SK-N-SH (cell line): ENCODE measurements around the gene C1orf159.

Source experiments
- EP300 ChIP-seq, 2 experiments: IDR thresholded peaks; 2 replicates each; pipeline versions ENCODE4 v1.4.0 to v1.6.1; 2012; ENCODE audit warnings: borderline replicate concordance in 1 of 2, low read depth in 1 of 2, low read length in 1 of 2
- EZH2phosphoT487 ChIP-seq: fragments of 200-600 bp; sonication (generic); IDR thresholded peaks from 2 replicates; pipeline ENCODE4 v1.6.1; 2017; ENCODE audit warnings: low read depth, mixed run types, mild to moderate bottlenecking, antibody characterized with exemption, moderate library complexity, borderline replicate concordance
- MXI1 ChIP-seq: IDR thresholded peaks from 2 replicates; pipeline ENCODE4 v1.6.1; 2012; ENCODE audit warnings: mild to moderate bottlenecking, low read depth, low read length, improper control_type of control experiment
- NFIC ChIP-seq: IDR thresholded peaks from 2 replicates; pipeline ENCODE4 v1.4.0; 2012; ENCODE audit warnings: borderline replicate concordance
- POLR2AphosphoS5 ChIP-seq: IDR thresholded peaks from 2 replicates; pipeline ENCODE4 v1.6.1; 2012; ENCODE audit warnings: low read depth, low read length
- TCF12 ChIP-seq: IDR thresholded peaks from 2 replicates; pipeline ENCODE4 v1.4.0; 2012
- YY1 ChIP-seq: IDR thresholded peaks from 2 replicates; pipeline ENCODE4 v1.4.0; 2012; ENCODE audit warnings: low read depth, mild to moderate bottlenecking
- TF ChIP-seq, protein P1 (sequence below): fragments of 200-600 bp; sonication (generic); IDR thresholded peaks from 2 replicates; pipeline ENCODE4 v1.6.1; 2017; ENCODE audit warnings: antibody characterized with exemption, mild to moderate bottlenecking, moderate library complexity
- TF ChIP-seq, protein P2 (sequence below): IDR thresholded peaks from 2 replicates; pipeline ENCODE4 v1.4.0; 2012; ENCODE audit warnings: low read depth
- TF ChIP-seq, protein P3 (sequence below): IDR thresholded peaks from 2 replicates; pipeline ENCODE4 v1.4.0; 2012; ENCODE audit warnings: low read depth, borderline replicate concordance
- TF ChIP-seq, protein P4 (sequence below): fragments of 150-350 bp; IDR thresholded peaks from 2 replicates; pipeline ENCODE4 v1.6.1; 2017; ENCODE audit warnings: antibody characterized with exemption, low read length, low read depth, borderline replicate concordance

DNA sequence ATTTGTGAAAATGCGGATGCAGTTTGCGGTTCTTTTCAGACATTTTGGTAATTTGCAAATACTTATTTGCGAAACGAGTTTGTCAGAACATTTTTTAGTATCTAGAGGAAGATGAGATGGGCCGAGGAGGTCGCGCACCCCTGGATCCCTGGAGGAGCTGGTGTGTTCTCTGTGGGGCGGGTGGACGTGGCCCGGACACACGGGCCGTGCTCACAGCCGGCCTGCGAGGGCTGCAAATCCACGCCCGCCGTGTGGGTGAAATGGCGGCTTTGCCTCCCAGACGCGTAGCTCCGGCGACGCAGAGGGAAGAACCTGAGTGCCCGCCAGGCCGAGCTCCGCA, 48.4 kb upstream of the C1orf159 start:
- TF ChIP-seq, protein P1, sequence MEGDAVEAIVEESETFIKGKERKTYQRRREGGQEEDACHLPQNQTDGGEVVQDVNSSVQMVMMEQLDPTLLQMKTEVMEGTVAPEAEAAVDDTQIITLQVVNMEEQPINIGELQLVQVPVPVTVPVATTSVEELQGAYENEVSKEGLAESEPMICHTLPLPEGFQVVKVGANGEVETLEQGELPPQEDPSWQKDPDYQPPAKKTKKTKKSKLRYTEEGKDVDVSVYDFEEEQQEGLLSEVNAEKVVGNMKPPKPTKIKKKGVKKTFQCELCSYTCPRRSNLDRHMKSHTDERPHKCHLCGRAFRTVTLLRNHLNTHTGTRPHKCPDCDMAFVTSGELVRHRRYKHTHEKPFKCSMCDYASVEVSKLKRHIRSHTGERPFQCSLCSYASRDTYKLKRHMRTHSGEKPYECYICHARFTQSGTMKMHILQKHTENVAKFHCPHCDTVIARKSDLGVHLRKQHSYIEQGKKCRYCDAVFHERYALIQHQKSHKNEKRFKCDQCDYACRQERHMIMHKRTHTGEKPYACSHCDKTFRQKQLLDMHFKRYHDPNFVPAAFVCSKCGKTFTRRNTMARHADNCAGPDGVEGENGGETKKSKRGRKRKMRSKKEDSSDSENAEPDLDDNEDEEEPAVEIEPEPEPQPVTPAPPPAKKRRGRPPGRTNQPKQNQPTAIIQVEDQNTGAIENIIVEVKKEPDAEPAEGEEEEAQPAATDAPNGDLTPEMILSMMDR = no peak
- TF ChIP-seq, protein P2, sequence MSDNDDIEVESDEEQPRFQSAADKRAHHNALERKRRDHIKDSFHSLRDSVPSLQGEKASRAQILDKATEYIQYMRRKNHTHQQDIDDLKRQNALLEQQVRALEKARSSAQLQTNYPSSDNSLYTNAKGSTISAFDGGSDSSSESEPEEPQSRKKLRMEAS = no peak
- TF ChIP-seq EP300 (IDR thresholded peaks at IDR 0.05; ENCODE audit: borderline replicate concordance in 1 of 2, low read depth in 1 of 2, low read length in 1 of 2) (no peak), MXI1 (no peak), TCF12 (no peak), YY1 (no peak), POLR2AphosphoS5 (no peak), NFIC (no peak), EZH2phosphoT487 (no peak)
- TF ChIP-seq, protein P3, sequence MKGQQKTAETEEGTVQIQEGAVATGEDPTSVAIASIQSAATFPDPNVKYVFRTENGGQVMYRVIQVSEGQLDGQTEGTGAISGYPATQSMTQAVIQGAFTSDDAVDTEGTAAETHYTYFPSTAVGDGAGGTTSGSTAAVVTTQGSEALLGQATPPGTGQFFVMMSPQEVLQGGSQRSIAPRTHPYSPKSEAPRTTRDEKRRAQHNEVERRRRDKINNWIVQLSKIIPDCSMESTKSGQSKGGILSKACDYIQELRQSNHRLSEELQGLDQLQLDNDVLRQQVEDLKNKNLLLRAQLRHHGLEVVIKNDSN = no peak
- TF ChIP-seq, protein P4, sequence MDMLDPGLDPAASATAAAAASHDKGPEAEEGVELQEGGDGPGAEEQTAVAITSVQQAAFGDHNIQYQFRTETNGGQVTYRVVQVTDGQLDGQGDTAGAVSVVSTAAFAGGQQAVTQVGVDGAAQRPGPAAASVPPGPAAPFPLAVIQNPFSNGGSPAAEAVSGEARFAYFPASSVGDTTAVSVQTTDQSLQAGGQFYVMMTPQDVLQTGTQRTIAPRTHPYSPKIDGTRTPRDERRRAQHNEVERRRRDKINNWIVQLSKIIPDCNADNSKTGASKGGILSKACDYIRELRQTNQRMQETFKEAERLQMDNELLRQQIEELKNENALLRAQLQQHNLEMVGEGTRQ = no peak
